Measurements from ENCODE around the gene TOM1. TPM values are rescaled to one million over a fixed set of nuclear protein-coding genes. Genes with fewer than 3 reads are reported as not detected.
A peak's percentile ranks its signal among the peaks of the same experiment; 100 is the strongest.

Gene TOM1
- polyA plus RNA-seq, 1 of the 3 experiments (the other 2 are of a cell fraction): 26.9 TPM

- Histone ChIP-seq H3K9me3 (no peaks in the 10 kb centered on the region), H3K36me3 (replicated peaks in 1 of 2; ENCODE audit: control insufficient read depth in 1 of 2, insufficient read depth in 2 of 2, low read length in 1 of 2) (no peaks in the 10 kb centered on the region), H3K79me2 (ENCODE audit: insufficient read depth) (no peaks in the 10 kb centered on the region), H4K20me1 (ENCODE audit: insufficient read depth) (no peaks in the 10 kb centered on the region), H3F3A (replicated peaks; ENCODE audit: insufficient read depth) (no peaks in the 10 kb centered on the region), H3K9ac (no peak overlapping the region), H3K9me2 (no peaks in the 10 kb centered on the region), H3K27me3 (ENCODE audit: insufficient read depth) (no peaks in the 10 kb centered on the region; the same call in 1 of the 2 replicates), H3K4me2 (no peak overlapping the region), H3K4me3 (ENCODE audit: low read depth in 2 of 2, low read length in 1 of 2) (no peak overlapping the region), H3K27ac (ENCODE audit: low read depth in 2 of 2, low read length in 1 of 2) (no peak overlapping the region), H3K4me1 (ENCODE audit: control insufficient read depth in 1 of 2, insufficient read depth in 2 of 2, low read depth in 1 of 2, low read length in 1 of 2) (no peaks in the 10 kb centered on the region), H2AFZ (ENCODE audit: low read depth) (no peak overlapping the region)
- ChIA-PET POLR2A (no interaction called here), CTCF (no interaction called here)
- DNase-seq: no peak
- no peak for TF ChIP-seq POLR2AphosphoS5 (IDR thresholded peaks at IDR 0.05; ENCODE audit: low read depth, low read length)
- TF ChIP-seq YY1 (IDR thresholded peaks at IDR 0.05; ENCODE audit: low read depth): no peak
- no peak for TF ChIP-seq CHD2 (IDR thresholded peaks at IDR 0.05; ENCODE audit: low read length, partially characterized antibody)
- no peak for TF ChIP-seq NRF1 (IDR thresholded peaks at IDR 0.05; ENCODE audit: low read depth, low read length)
- TF ChIP-seq MXI1 (IDR thresholded peaks at IDR 0.05; ENCODE audit: low read depth, low read length): no peak
- TF ChIP-seq FOXM1 (IDR thresholded peaks at IDR 0.05; ENCODE audit: low read depth): no peak
- TF ChIP-seq IRF3 (IDR thresholded peaks at IDR 0.05; ENCODE audit: low read depth, low read length): no peak
- TF ChIP-seq GABPA (IDR thresholded peaks at IDR 0.05; ENCODE audit: low read depth): no peak
- no peak for TF ChIP-seq TAF1 (IDR thresholded peaks at IDR 0.05; ENCODE audit: borderline replicate concordance, low read depth, low read length)
- WGBS (ENCODE audit: low lambda C conversion rate): 63% methylated on average over 4 of the region's 4 CpGs
These were observed 49.5 kb upstream of the TOM1 start for GRCh38 chr22:35250156-35250555.

- Histone ChIP-seq H2AFZ (ENCODE audit: low read depth) (no peak overlapping the region), H3K4me3 (ENCODE audit: low read depth in 2 of 2, low read length in 1 of 2) (no peak overlapping the region), H3K4me1 (ENCODE audit: control insufficient read depth in 1 of 2, insufficient read depth in 2 of 2, low read depth in 1 of 2, low read length in 1 of 2) (peaks cover 0 to 5% of the 10 kb centered on the region in 2 experiments; a peak in 2 of 4 replicates), H3K27me3 (ENCODE audit: insufficient read depth) (no peaks in the 10 kb centered on the region; the same call in 1 of the 2 replicates), H3K36me3 (replicated peaks in 1 of 2; ENCODE audit: control insufficient read depth in 1 of 2, insufficient read depth in 2 of 2, low read length in 1 of 2) (peaks cover 0 to 2% of the 10 kb centered on the region in 2 experiments), H3K27ac (ENCODE audit: low read depth in 2 of 2, low read length in 1 of 2) (no peak overlapping the region), H3K9ac (no peak overlapping the region), H3F3A (replicated peaks; ENCODE audit: insufficient read depth) (no peaks in the 10 kb centered on the region), H3K9me3 (no peaks in the 10 kb centered on the region), H3K4me2 (no peak overlapping the region), H3K79me2 (ENCODE audit: insufficient read depth) (peaks cover 21% of the 10 kb centered on the region), H3K9me2 (no peaks in the 10 kb centered on the region), H4K20me1 (ENCODE audit: insufficient read depth) (no peaks in the 10 kb centered on the region)
- 37% methylated on average over 2 of the region's 2 CpGs for WGBS (ENCODE audit: low lambda C conversion rate)
- ChIA-PET POLR2A (no interaction called here), CTCF (no interaction called here)
- no peak for TF ChIP-seq GABPA (IDR thresholded peaks at IDR 0.05; ENCODE audit: low read depth)
- no peak for TF ChIP-seq FOXJ3 (CRISPR knock-in tag; IDR thresholded peaks at IDR 0.05)
- DNase-seq: no peak
These were observed 45.7 kb upstream of the TOM1 start for GRCh38 chr22:35253946-35254345.

GRCh38 chr22:35257002-35257320 lies 42.7 kb upstream of the TOM1 start:
- POLR2A ChIA-PET: interaction anchor here (1.3 kb wide), 1 partner anchor 43 kb away, joined by 6 read pairs; the partner anchor contains the start of gene TOM1
- TF ChIP-seq USF2 (IDR thresholded peaks at IDR 0.05; ENCODE audit: borderline replicate concordance, low read depth, low read length): no peak
- no peak for TF ChIP-seq JUND (IDR thresholded peaks at IDR 0.05)
- TF ChIP-seq TEAD4 (IDR thresholded peaks at IDR 0.05; ENCODE audit: borderline replicate concordance, insufficient read depth): no peak
- no peak for TF ChIP-seq FOSL2 (IDR thresholded peaks at IDR 0.05; ENCODE audit: borderline replicate concordance, low read depth)
- TF ChIP-seq USF1 (IDR thresholded peaks at IDR 0.05; ENCODE audit: borderline replicate concordance, low read depth): no peak
- TF ChIP-seq SIN3A (IDR thresholded peaks at IDR 0.05; ENCODE audit: borderline replicate concordance, low read depth, low read length): no peak
- Histone ChIP-seq H3K27ac (ENCODE audit: low read depth in 2 of 2, low read length in 1 of 2) (peak overlapping the region; percentile 68; a peak in 3 of 4 replicates), H3K4me3 (ENCODE audit: low read depth in 2 of 2, low read length in 1 of 2) (peak overlapping the region; percentile 90 to 91), H3F3A (replicated peaks; ENCODE audit: insufficient read depth) (no peaks in the 10 kb centered on the region), H3K9ac (peak overlapping the region; percentile 98), H3K4me2 (peak overlapping the region; percentile 83), H3K9me3 (no peaks in the 10 kb centered on the region), H3K27me3 (ENCODE audit: insufficient read depth) (no peaks in the 10 kb centered on the region; the same call in 1 of the 2 replicates), H2AFZ (ENCODE audit: low read depth) (peak overlapping the region; percentile 96), H3K9me2 (no peaks in the 10 kb centered on the region), H3K79me2 (ENCODE audit: insufficient read depth) (peaks cover 51% of the 10 kb centered on the region), H3K36me3 (replicated peaks in 1 of 2; ENCODE audit: control insufficient read depth in 1 of 2, insufficient read depth in 2 of 2, low read length in 1 of 2) (peaks cover 0 to 10% of the 10 kb centered on the region in 2 experiments), H4K20me1 (ENCODE audit: insufficient read depth) (0 out of 2 replicates have a peak, but pooled peaks cover 4% of the 10 kb centered on the region), H3K4me1 (ENCODE audit: control insufficient read depth in 1 of 2, insufficient read depth in 2 of 2, low read depth in 1 of 2, low read length in 1 of 2) (peaks cover 0 to 5% of the 10 kb centered on the region in 2 experiments; a peak in 2 of 4 replicates)
- peak; percentile 14 for DNase-seq
- WGBS (ENCODE audit: low lambda C conversion rate): 5% methylated on average over 3 of the region's 3 CpGs
- CTCF ChIA-PET: interaction anchor here (1.4 kb wide), 1 partner anchor 26 kb away, joined by 5 read pairs; no protein-coding TSS in a partner anchor

Measured in SK-N-SH (cell line).